Coronary artery (tissue), 2 donors: ENCODE measurements around the gene PLA2G5.
A peak's percentile ranks its signal among the peaks of the same experiment; 100 is the strongest.

Experiments used
- DNase-seq: peaks from one replicate; pipeline ENCODE4 v3.0.0-alpha.2; 2017; ENCODE audit warnings: low spot score
- H3K27ac ChIP-seq, 2 donors: fragments of 200-600 bp; sonication (generic); one replicate each; pipeline ENCODE4 v1.5.1; 2016 to 2019
- H3K4me3 ChIP-seq: fragments of 200-600 bp; sonication (generic); 2 replicates; pipeline ENCODE4 v1.5.1; 2016; ENCODE audit warnings: mild to moderate bottlenecking, moderate library complexity
- CTCF ChIP-seq: fragments of 200-600 bp; sonication (generic); IDR thresholded peaks from one replicate; pipeline ENCODE4 v1.5.1; 2019; ENCODE audit warnings: antibody characterized with exemption

PLA2G5 gene

GRCh38 chr1:20089328-20090077 is 19.5 kb downstream of the PLA2G5 start:
- no peak for TF ChIP-seq CTCF
- DNase-seq, result no peak

GRCh38 chr1:20090119-20090518 is 20.1 kb downstream of the PLA2G5 start:
- DNase-seq, result no peak
- H3K27ac ChIP-seq, result no peak overlapping the region
- no peak overlapping the region for H3K4me3 ChIP-seq
- TF ChIP-seq CTCF, result no peak

More at GRCh38 chr1:20089328-20090077, 19.5 kb downstream of the PLA2G5 start:
- Histone ChIP-seq H3K27ac (no peak overlapping the region), H3K4me3 (no peak overlapping the region)

GRCh38 chr1:20090641-20091040 is 20.6 kb downstream of the PLA2G5 start:
- no peak overlapping the region for H3K27ac ChIP-seq
- TF ChIP-seq CTCF, result no peak

GRCh38 chr1:20093303-20093702 is 23.3 kb downstream of the PLA2G5 start:
- H3K27ac ChIP-seq, result peak overlapping the region in 1 of 2 donors; percentile 40
- TF ChIP-seq CTCF, result no peak
- H3K4me3 ChIP-seq, result no peak overlapping the region
- no peak for DNase-seq

More at GRCh38 chr1:20090641-20091040, 20.6 kb downstream of the PLA2G5 start:
- DNase-seq, result no peak
- H3K4me3 ChIP-seq, result no peak overlapping the region

GRCh38 chr1:20093940-20094391 is 24.0 kb downstream of the PLA2G5 start:
- Histone ChIP-seq H3K4me3 (no peak overlapping the region), H3K27ac (peak overlapping the region in 1 of 2 donors; percentile 40)
- TF ChIP-seq CTCF, result no peak
- DNase-seq, result no peak

GRCh38 chr1:20095564-20096434 is 25.8 kb downstream of the PLA2G5 start:
- no peak for TF ChIP-seq CTCF
- no peak for DNase-seq
- Histone ChIP-seq H3K4me3 (no peak overlapping the region), H3K27ac (peak overlapping the region in 1 of 2 donors; percentile 40)
